Measurements from ENCODE around the gene WHRN.
A peak's percentile ranks its signal among the peaks of the same experiment; 100 is the strongest.

WHRN gene

GRCh38 chr9:114409842-114410241, 95.4 kb downstream of the WHRN start:
- no peak overlapping the region for H3K4me3 ChIP-seq (ENCODE audit: low read depth, low read length)
- TF ChIP-seq, protein P1, sequence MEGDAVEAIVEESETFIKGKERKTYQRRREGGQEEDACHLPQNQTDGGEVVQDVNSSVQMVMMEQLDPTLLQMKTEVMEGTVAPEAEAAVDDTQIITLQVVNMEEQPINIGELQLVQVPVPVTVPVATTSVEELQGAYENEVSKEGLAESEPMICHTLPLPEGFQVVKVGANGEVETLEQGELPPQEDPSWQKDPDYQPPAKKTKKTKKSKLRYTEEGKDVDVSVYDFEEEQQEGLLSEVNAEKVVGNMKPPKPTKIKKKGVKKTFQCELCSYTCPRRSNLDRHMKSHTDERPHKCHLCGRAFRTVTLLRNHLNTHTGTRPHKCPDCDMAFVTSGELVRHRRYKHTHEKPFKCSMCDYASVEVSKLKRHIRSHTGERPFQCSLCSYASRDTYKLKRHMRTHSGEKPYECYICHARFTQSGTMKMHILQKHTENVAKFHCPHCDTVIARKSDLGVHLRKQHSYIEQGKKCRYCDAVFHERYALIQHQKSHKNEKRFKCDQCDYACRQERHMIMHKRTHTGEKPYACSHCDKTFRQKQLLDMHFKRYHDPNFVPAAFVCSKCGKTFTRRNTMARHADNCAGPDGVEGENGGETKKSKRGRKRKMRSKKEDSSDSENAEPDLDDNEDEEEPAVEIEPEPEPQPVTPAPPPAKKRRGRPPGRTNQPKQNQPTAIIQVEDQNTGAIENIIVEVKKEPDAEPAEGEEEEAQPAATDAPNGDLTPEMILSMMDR (conservative IDR thresholded peaks at IDR 0.05; ENCODE audit: low read depth, low read length), result no peak
- no peak for DNase-seq (ENCODE audit: low read depth)

DNA sequence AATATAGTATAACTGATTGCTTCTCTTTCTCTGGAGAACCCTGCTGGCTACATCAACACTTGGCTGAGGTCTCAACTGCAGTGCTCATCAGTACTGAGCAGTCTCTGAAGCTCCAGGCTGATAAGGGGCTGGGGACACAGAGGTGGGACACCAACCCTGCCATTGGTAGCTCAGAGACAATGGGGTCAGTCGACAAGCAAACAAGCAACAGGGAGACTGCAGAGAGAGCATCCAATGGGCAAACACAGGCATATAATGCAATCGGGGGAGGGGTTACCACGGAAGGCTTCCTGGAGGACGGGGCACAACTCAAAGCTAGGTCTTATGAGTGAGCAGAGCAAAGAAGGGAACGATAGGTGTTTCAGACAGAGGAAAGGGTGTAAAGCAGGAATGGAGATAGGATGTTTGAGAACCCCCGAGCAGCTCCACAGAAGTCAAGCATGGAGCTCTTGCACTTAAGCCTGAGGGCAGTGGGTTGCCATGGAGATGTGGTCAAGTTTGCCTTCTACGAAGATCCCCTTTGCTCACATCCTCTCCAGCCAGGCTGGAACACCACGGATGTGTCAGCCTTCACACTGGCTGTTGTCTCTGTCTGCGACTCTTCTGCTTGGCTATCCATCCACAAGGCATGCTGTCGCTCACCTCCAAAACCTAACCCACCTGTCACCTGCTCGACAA, 96.0 kb downstream of the WHRN start:
- DNase-seq (ENCODE audit: low read depth), result peak; percentile 56
- TF ChIP-seq, protein P1 (conservative IDR thresholded peaks at IDR 0.05; ENCODE audit: low read depth, low read length), result no peak
- no peak overlapping the region for H3K4me3 ChIP-seq (ENCODE audit: low read depth, low read length)

- TF ChIP-seq, protein P1 (conservative IDR thresholded peaks at IDR 0.05; ENCODE audit: low read depth, low read length), result no peak
- H3K4me3 ChIP-seq (ENCODE audit: low read depth, low read length), result no peak overlapping the region
- no peak for DNase-seq (ENCODE audit: low read depth)
Observed at GRCh38 chr9:114408645-114409044, 96.6 kb downstream of the WHRN start.

DNA sequence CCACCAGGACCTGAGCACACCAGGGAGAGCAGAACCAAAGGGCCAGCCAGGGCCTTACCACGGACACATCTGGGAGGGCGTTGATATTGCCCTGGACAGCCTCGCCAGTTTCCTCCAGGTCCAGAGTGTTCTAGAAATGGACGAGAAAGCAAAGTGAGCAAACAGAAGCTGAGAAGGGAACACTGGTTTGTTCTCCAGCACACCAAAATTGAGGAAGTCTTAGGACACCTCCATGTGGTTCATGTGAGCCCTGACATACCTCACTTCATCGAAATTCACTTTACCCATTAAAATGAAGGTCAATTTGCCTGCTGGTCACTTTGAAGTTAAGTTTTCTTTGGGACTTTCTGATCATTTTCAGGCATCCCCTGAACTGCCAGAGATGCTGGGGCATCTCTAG, 97.4 kb downstream of the WHRN start:
- TF ChIP-seq, protein P1 (conservative IDR thresholded peaks at IDR 0.05; ENCODE audit: low read depth, low read length), result no peak
- DNase-seq (ENCODE audit: low read depth), result no peak

DNA sequence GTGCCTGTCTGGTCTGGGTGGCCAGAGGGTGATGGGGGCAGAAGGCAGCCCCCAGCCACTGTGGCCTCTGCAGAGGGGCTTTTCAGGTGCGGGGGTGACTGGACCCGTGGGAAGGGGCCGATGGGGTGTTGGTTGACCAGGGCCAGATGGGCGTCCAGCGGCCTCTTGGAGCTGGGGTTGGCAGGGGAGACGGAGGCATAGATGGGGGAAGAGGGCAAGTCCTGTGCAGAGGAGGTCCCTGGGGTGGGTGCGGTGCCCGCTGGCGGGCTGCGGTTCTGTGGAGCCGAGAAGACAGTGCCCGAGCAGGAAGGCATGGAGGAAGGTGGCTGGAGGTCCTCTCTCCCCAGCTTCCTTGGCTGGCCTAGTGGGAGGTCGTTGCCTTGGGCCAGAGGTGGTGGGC, 98.8 kb downstream of the WHRN start:
- no peak overlapping the region for H3K4me3 ChIP-seq (ENCODE audit: low read depth, low read length)
- DNase-seq (ENCODE audit: low read depth), result no peak
- TF ChIP-seq, protein P1 (conservative IDR thresholded peaks at IDR 0.05; ENCODE audit: low read depth, low read length), result no peak

More for the DNA sequence above, 97.4 kb downstream of the WHRN start:
- no peak overlapping the region for H3K4me3 ChIP-seq (ENCODE audit: low read depth, low read length)

DNA sequence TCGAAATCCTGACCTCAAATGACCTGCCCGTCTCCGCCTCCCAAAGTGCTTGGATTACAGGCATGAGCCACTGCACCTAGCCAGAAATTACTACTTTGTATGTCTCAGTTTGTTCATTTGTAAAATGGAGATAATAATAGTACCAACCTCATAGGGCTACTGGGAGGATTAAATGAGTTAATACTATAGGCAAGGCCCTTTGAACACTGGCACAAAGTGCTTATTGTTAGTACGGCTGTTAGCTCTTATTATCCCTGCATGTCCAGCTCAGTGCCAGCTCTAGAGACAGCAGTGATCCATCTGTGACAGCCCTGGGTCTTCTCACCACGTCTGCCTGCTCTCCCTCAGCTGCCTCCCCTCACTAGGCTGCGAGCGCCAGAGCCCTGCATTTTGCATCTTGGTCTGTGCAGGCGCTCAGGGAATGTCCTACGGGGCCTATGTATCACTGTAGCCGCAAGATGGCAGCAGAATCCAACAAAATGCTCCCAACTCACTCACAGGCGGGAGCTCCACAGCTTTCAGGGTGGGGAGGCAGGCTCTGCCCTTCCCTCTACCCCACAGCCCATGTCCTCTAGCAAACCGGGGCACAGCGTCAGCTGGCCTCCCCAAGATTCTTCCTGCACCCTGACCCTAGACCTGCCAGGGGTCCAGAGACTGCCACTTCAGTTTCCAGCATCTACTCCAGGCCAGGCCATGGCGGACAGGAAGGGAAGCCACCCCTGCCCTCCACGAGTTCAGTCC, 99.8 kb downstream of the WHRN start:
- no peak overlapping the region for H3K4me3 ChIP-seq (ENCODE audit: low read depth, low read length)
- TF ChIP-seq, protein P1 (conservative IDR thresholded peaks at IDR 0.05; ENCODE audit: low read depth, low read length), result peak; percentile 92
- DNase-seq (ENCODE audit: low read depth), result peak; percentile 89

Data from choroid plexus epithelial cell (primary cell).